Endothelial cell of umbilical vein (primary cell): Measurements from ENCODE around the gene ODAM. TPM values are rescaled to one million over a fixed set of nuclear protein-coding genes. Genes with fewer than 3 reads are reported as not detected.

Source experiments
- BruUV-seq: library from RNA; stranded (reverse); fragments of 400-500 nt; replicated peaks from 2 replicates; lab custom pipeline; 2021; lab: Mats Ljungman, UMichigan
- CTCF ChIA-PET: fragments of 300-600, 350-600 bp; sonication (Branson Sonifier 250); formaldehyde crosslinking; loops from one replicate; lab custom pipeline; 2021; ENCODE audit warnings: antibody characterized with exemption, inconsistent platforms; lab: Charles Lee
- POLR2A ChIA-PET: fragments of 300-600, 350-600 bp; sonication (Branson Sonifier 250); formaldehyde crosslinking; loops from one replicate; lab custom pipeline; 2021; ENCODE audit warnings: antibody characterized with exemption, inconsistent platforms; lab: Charles Lee
- DNase-seq: peaks from one replicate; pipeline ENCODE4 v3.0.0-alpha.2; 2011; ENCODE audit warnings: low read depth, low spot score
- FAIRE-seq: peaks from 2 replicates; lab custom pipeline; 2011; peaks lifted over from hg19 to GRCh38; lab: Jason Lieb, UNC
- H2AFZ ChIP-seq: 2 replicates; pipeline ENCODE4 v1.6.0; 2012; ENCODE audit warnings: low read depth, low read length, control low read depth, inconsistent platforms
- H3K27ac ChIP-seq: 2 replicates; pipeline ENCODE4 v1.5.1; 2011; ENCODE audit warnings: low read depth, mild to moderate bottlenecking, control low read depth, low read length, moderate library complexity; ENCODE audit not compliant: insufficient read depth
- H3K27me3 ChIP-seq, 2 experiments: 2 replicates each; pipeline versions ENCODE4 v1.6.0 to v1.6.1; 2011; ENCODE audit warnings: low read length in 2 of 2, mixed read lengths in 1 of 2; ENCODE audit not compliant: control insufficient read depth in 2 of 2, insufficient read depth in 2 of 2
- H3K36me3 ChIP-seq, 2 experiments: 2 replicates in 1 of 2; 3 replicates in 1 of 2; pipeline ENCODE4 v1.5.1; 2011; ENCODE audit warnings: low read length in 2 of 2, mild to moderate bottlenecking in 1 of 2, moderate library complexity in 1 of 2; ENCODE audit not compliant: control insufficient read depth in 2 of 2, insufficient read depth in 2 of 2; ENCODE audit errors: extremely low read depth in 1 of 2
- H3K4me1 ChIP-seq: 3 replicates; pipeline ENCODE4 v1.5.1; 2011; ENCODE audit warnings: mild to moderate bottlenecking, low read length; ENCODE audit not compliant: control insufficient read depth, insufficient read depth; ENCODE audit errors: extremely low read depth
- H3K4me2 ChIP-seq: 2 replicates; pipeline ENCODE4 v1.6.1; 2011; ENCODE audit warnings: low read length, control low read depth, mixed read lengths; ENCODE audit not compliant: insufficient read depth
- H3K4me3 ChIP-seq, 3 experiments: fragments of 200-600 bp in 1 of 3; sonication (generic), shearing (Covaris generic) in 1 of 3; replicated peaks in 1 of 3; 2 replicates each; pipeline ENCODE4 v1.5.1; 2011 to 2016; ENCODE audit warnings: control low read depth in 3 of 3, low read length in 3 of 3, mild to moderate bottlenecking in 2 of 3, inconsistent platforms in 1 of 3, low read depth in 1 of 3, moderate library complexity in 1 of 3; ENCODE audit not compliant: insufficient read depth in 1 of 3
- H3K79me2 ChIP-seq: 2 replicates; pipeline ENCODE4 v1.6.0; 2012; ENCODE audit warnings: low read length, inconsistent platforms; ENCODE audit not compliant: control insufficient read depth, insufficient read depth
- H3K9ac ChIP-seq: replicated peaks from 2 replicates; pipeline ENCODE3; 2011; ENCODE audit warnings: low read length, control low read depth; ENCODE audit not compliant: insufficient read depth; ENCODE audit errors: extremely low read depth
- H3K9me1 ChIP-seq: replicated peaks from 3 replicates; pipeline ENCODE4 v1.6.0; 2011; ENCODE audit warnings: mild to moderate bottlenecking, low read length; ENCODE audit not compliant: control insufficient read depth, insufficient read depth; ENCODE audit errors: extremely low read depth
- H3K9me3 ChIP-seq: replicated peaks from 2 replicates; pipeline ENCODE4 v1.5.1; 2012; ENCODE audit warnings: low read length, inconsistent platforms; ENCODE audit not compliant: control insufficient read depth, insufficient read depth
- H4K20me1 ChIP-seq: replicated peaks from 2 replicates; pipeline ENCODE3; 2011; ENCODE audit warnings: mild to moderate bottlenecking, low read length; ENCODE audit not compliant: control insufficient read depth, insufficient read depth; ENCODE audit errors: extremely low read depth
- CTCF ChIP-seq, 2 donors: IDR thresholded peaks; 1 replicate in 1 of 2; 2 replicates in 1 of 2; pipeline ENCODE4 v1.5.1; 2011; ENCODE audit warnings: low read length in 2 of 2, mild to moderate bottlenecking in 2 of 2, moderate library complexity in 2 of 2, control low read depth in 1 of 2, inconsistent platforms in 1 of 2, low read depth in 1 of 2; ENCODE audit not compliant: insufficient read depth in 1 of 2; ENCODE audit errors: extremely low read depth in 1 of 2
- EZH2 ChIP-seq: IDR thresholded peaks from 2 replicates; pipeline ENCODE4 v1.6.1; 2012; ENCODE audit warnings: borderline replicate concordance, low read depth, mild to moderate bottlenecking, moderate library complexity, low read length, inconsistent platforms; ENCODE audit not compliant: severe bottlenecking
- FOS ChIP-seq: IDR thresholded peaks from 2 replicates; pipeline ENCODE4 v1.6.1; 2011; ENCODE audit warnings: mild to moderate bottlenecking, low read length, moderate library complexity, borderline replicate concordance; ENCODE audit not compliant: insufficient read depth
- GATA2 ChIP-seq: IDR thresholded peaks from 2 replicates; pipeline ENCODE4 v1.7.0; 2011; ENCODE audit warnings: low read depth, mild to moderate bottlenecking, moderate library complexity, mixed read lengths, low read length; ENCODE audit not compliant: insufficient read length, insufficient read depth
- JUN ChIP-seq: IDR thresholded peaks from 2 replicates; pipeline ENCODE4 v1.6.1; 2011; ENCODE audit warnings: borderline replicate concordance, low read depth; ENCODE audit not compliant: insufficient read length, insufficient read depth
- MYC ChIP-seq: IDR thresholded peaks from one replicate; pipeline ENCODE4 v1.6.1; 2011; ENCODE audit warnings: mild to moderate bottlenecking, low read depth, low read length
- POLR2A ChIP-seq: IDR thresholded peaks from 2 replicates; pipeline ENCODE4 v1.6.1; 2012; ENCODE audit warnings: low read depth, mild to moderate bottlenecking, control low read depth, low read length
- POLR2AphosphoS5 ChIP-seq: IDR thresholded peaks from 2 replicates; pipeline ENCODE4 v1.6.1; 2012; ENCODE audit warnings: low read depth, mild to moderate bottlenecking, control low read depth, low read length, moderate library complexity; ENCODE audit not compliant: insufficient read depth
- dilution Hi-C: fragments of 300-500 bp; cut with MboI; formaldehyde crosslinking; loops from one replicate; pipeline ENCODE4 v1.15.0; 2019; ENCODE audit warnings: low sequenced_read_pairs; ENCODE audit not compliant: extremely low pct_ligation_motif_present
- intact Hi-C: fragments of 100-400 bp; cut with micrococcal nuclease; formaldehyde crosslinking; loops from one replicate; pipeline ENCODE4 v1.10.0; 2022
- polyA plus RNA-seq, 4 experiments: library from polyadenylated mRNA; depleted of rRNA in 3 of 4; stranded (reverse) in 3 of 4; unstranded in 1 of 4; fragments of >200 nt; gene quantifications; 2 replicates each; pipeline versions ENCODE4 v1.2.1 to v1.2.3, GENCODE V29; 2011 to 2012; ENCODE audit warnings: missing spikeins in 1 of 4
- total RNA-seq: library from RNA; stranded (reverse); gene quantifications from 2 replicates; pipeline ENCODE4 v1.2.3, GENCODE V29; 2021
- TF ChIP-seq, protein P1 (sequence below): IDR thresholded peaks from 2 replicates; pipeline ENCODE4 v1.6.1; 2011; ENCODE audit not compliant: insufficient read depth, insufficient read length

ODAM gene
- total and polyA plus RNA-seq, 2 donors (not counting 3 experiments of a cell fraction or from before 2014, with no cell fraction given): not detected

- Histone ChIP-seq H3K79me2 (no peaks in the 10 kb centered on the region), H3K9me3 (no peaks in the 10 kb centered on the region), H4K20me1 (no peaks in the 10 kb centered on the region), H3K4me2 (no peak overlapping the region), H3K4me3 (no peak overlapping the region), H3K27ac (no peak overlapping the region), H3K4me1 (no peaks in the 10 kb centered on the region), H3K9me1 (no peaks in the 10 kb centered on the region), H3K36me3 (no peaks in the 10 kb centered on the region), H3K27me3 (no peaks in the 10 kb centered on the region), H3K9ac (no peak overlapping the region), H2AFZ (no peak overlapping the region)
- BruUV-seq: no TSS peak
- POLR2A ChIA-PET: no interaction called here
- dilution Hi-C loops: no loop called here
- no peak for FAIRE-seq
- no peak for TF ChIP-seq JUN
- TF ChIP-seq EZH2: no peak
- no peak for TF ChIP-seq GATA2
- no peak for TF ChIP-seq FOS
- no peak for TF ChIP-seq CTCF (IDR thresholded peaks at IDR 0.05; ENCODE audit: extremely low read depth in 1 of 2, insufficient read depth in 1 of 2, low read depth in 1 of 2, low read length in 2 of 2)
- TF ChIP-seq, protein P1, sequence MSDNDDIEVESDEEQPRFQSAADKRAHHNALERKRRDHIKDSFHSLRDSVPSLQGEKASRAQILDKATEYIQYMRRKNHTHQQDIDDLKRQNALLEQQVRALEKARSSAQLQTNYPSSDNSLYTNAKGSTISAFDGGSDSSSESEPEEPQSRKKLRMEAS: no peak
- TF ChIP-seq POLR2A: no peak
- no peak for TF ChIP-seq MYC
- TF ChIP-seq POLR2AphosphoS5: no peak
- intact Hi-C loops: no loop called here
- CTCF ChIA-PET: interaction anchor here (1.4 to 2.9 kb wide), 2 partner anchors 13 to 301 kb away, joined by 3 to 23 read pairs; no protein-coding TSS in a partner anchor
- DNase-seq: no peak
Measured at GRCh38 chr4:70197842-70198241, 2.3 kb downstream of the ODAM start.
